K562 (cell line): ENCODE results near the gene SYNGR1. TPM values are rescaled to one million over a fixed set of nuclear protein-coding genes. Genes with fewer than 3 reads are reported as not detected.

Source experiments
- ATAC-seq: fragments of 200-7000 bp; cut with Tn5 transposase; 3 replicates; pipeline ENCODE4 v1.9.1; 2020; ENCODE audit warnings: moderate library complexity
- BruUV-seq: library from RNA; stranded (reverse); fragments of 400-500 nt; replicated peaks from 2 replicates; lab custom pipeline; 2021; lab: Mats Ljungman, UMichigan
- CTCF ChIA-PET: fragments of 300-600 bp; formaldehyde crosslinking; extraction: SDS; loops from one replicate; lab custom pipeline; 2021; ENCODE audit warnings: low intra/inter-chr PET ratio; lab: Yijun Ruan, JAX
- POLR2A ChIA-PET: fragments of 300-600, 350-650 bp; sonication (Branson Sonifier 250); formaldehyde crosslinking; extraction: SDS; loops from one replicate; lab custom pipeline; 2021; ENCODE audit warnings: antibody characterized with exemption, inconsistent platforms; lab: Yijun Ruan, JAX
- DNase-seq, 4 experiments: peaks; one replicate each; pipeline versions ENCODE4 v3.0.0 to v3.0.0-alpha.2; 2011 to 2018; ENCODE audit warnings: low spot score in 3 of 4, mixed read lengths in 3 of 4; ENCODE audit errors: extremely low read depth in 1 of 4
- FAIRE-seq: peaks from 2 replicates; lab custom pipeline; 2011; peaks lifted over from hg19 to GRCh38; lab: Jason Lieb, UNC
- H2AFZ ChIP-seq: 2 replicates; pipeline ENCODE4 v1.6.0; 2011; ENCODE audit warnings: low read depth, low read length, control low read depth, inconsistent platforms
- H3K27ac ChIP-seq: fragments of 200-600 bp; 3 replicates; pipeline ENCODE4 v1.8.0; 2011; ENCODE audit warnings: low read depth, mild to moderate bottlenecking, control low read depth, inconsistent platforms, low read length, moderate library complexity, mixed read lengths; ENCODE audit errors: extremely low read depth
- H3K27me3 ChIP-seq, 2 experiments: fragments of 300-600 bp in 1 of 2; 2 replicates in 1 of 2; 3 replicates in 1 of 2; pipeline versions ENCODE4 v1.6.0 to v1.8.0; 2011; ENCODE audit warnings: inconsistent platforms in 2 of 2, low read length in 2 of 2, mild to moderate bottlenecking in 1 of 2, mixed read lengths in 1 of 2, moderate library complexity in 1 of 2; ENCODE audit not compliant: control insufficient read depth in 2 of 2, insufficient read depth in 2 of 2
- H3K36me3 ChIP-seq: fragments of 300-600 bp; 3 replicates; pipeline ENCODE4 v1.8.0; 2011; ENCODE audit warnings: mild to moderate bottlenecking, low read length, inconsistent platforms; ENCODE audit not compliant: control insufficient read depth, insufficient read depth
- H3K4me1 ChIP-seq, 2 experiments: fragments of 200-600 bp in 1 of 2; replicated peaks in 1 of 2; 2 replicates in 1 of 2; 3 replicates in 1 of 2; pipeline versions ENCODE4 v1.5.1 to v1.8.0; 2011; ENCODE audit warnings: inconsistent platforms in 2 of 2, low read length in 2 of 2, mild to moderate bottlenecking in 1 of 2, mixed read lengths in 1 of 2, moderate library complexity in 1 of 2; ENCODE audit not compliant: control insufficient read depth in 2 of 2, insufficient read depth in 2 of 2
- H3K4me2 ChIP-seq: 2 replicates; pipeline ENCODE4 v1.6.1; 2011; ENCODE audit warnings: low read length, control low read depth, inconsistent platforms, mixed read lengths; ENCODE audit not compliant: insufficient read depth
- H3K4me3 ChIP-seq: fragments of 200-600 bp; sonication (generic), shearing (Covaris generic); 2 replicates; pipeline ENCODE4 v1.5.1; 2016; ENCODE audit warnings: control low read depth, inconsistent platforms
- H3K79me2 ChIP-seq: fragments of 200-600 bp; 3 replicates; pipeline ENCODE4 v1.8.0; 2011; ENCODE audit warnings: low read length, inconsistent platforms; ENCODE audit not compliant: control insufficient read depth, insufficient read depth
- H3K9ac ChIP-seq, 2 experiments: 2 replicates each; pipeline versions ENCODE4 v1.6.0 to v1.6.1; 2011; ENCODE audit warnings: low read depth in 2 of 2, low read length in 2 of 2, control low read depth in 1 of 2, inconsistent platforms in 1 of 2, mild to moderate bottlenecking in 1 of 2, mixed read lengths in 1 of 2; ENCODE audit not compliant: insufficient read depth in 1 of 2
- H3K9me1 ChIP-seq: one replicate; pipeline ENCODE4 v1.6.0; 2011; ENCODE audit warnings: inconsistent platforms, mild to moderate bottlenecking, low read length, moderate library complexity; ENCODE audit not compliant: control insufficient read depth, insufficient read depth
- H3K9me3 ChIP-seq: replicated peaks from 2 replicates; pipeline ENCODE4 v1.5.1; 2011; ENCODE audit warnings: low read depth, low read length, inconsistent platforms; ENCODE audit not compliant: control insufficient read depth, insufficient read depth
- H4K20me1 ChIP-seq: replicated peaks from 2 replicates; pipeline ENCODE4 v1.6.1; 2011; ENCODE audit warnings: low read length, inconsistent platforms, mixed read lengths; ENCODE audit not compliant: control insufficient read depth, insufficient read depth
- BMI1 ChIP-seq: fragments of 150-350 bp; IDR thresholded peaks from 2 replicates; pipeline ENCODE4 v1.6.1; 2014; ENCODE audit warnings: low read length
- CHD4 ChIP-seq: fragments of 200-600 bp; sonication (generic); IDR thresholded peaks from 3 replicates; pipeline ENCODE4 v1.6.1; 2012; ENCODE audit warnings: low read depth, mild to moderate bottlenecking, mixed read lengths, low read length, inconsistent platforms; ENCODE audit not compliant: insufficient read depth, insufficient replicate concordance, poor library complexity, severe bottlenecking
- ESRRA ChIP-seq: fragments of 450-650 bp; IDR thresholded peaks from 2 replicates; pipeline ENCODE4 v1.6.1; 2014; ENCODE audit warnings: low read depth, mild to moderate bottlenecking, moderate library complexity, borderline replicate concordance
- GATAD2B ChIP-seq: fragments of 450-650 bp; IDR thresholded peaks from 2 replicates; pipeline ENCODE4 v1.6.1; 2017; ENCODE audit warnings: mild to moderate bottlenecking, borderline replicate concordance
- RBM25 ChIP-seq: fragments of 200-400 bp; formaldehyde crosslinking; IDR thresholded peaks from 2 replicates; pipeline ENCODE4 v1.6.1; 2018; ENCODE audit warnings: low read length, low read depth, moderate library complexity; ENCODE audit not compliant: severe bottlenecking
- SMARCB1 ChIP-seq: IDR thresholded peaks from 2 replicates; pipeline ENCODE4 v1.6.1; 2011; ENCODE audit warnings: improper control_type of control experiment, low read depth; ENCODE audit not compliant: insufficient read length
- ZNF146 ChIP-seq: IDR thresholded peaks from one replicate; pipeline ENCODE4 v1.6.1; 2018; ENCODE audit warnings: missing compliant biosample characterization; ENCODE audit not compliant: unreplicated experiment
- ZNF561 ChIP-seq: fragments of 450-650 bp; formaldehyde crosslinking; conservative IDR thresholded peaks from 2 replicates; pipeline ENCODE4 v1.4.0; 2020; ENCODE audit warnings: mild to moderate bottlenecking, moderate library complexity
- WGBS: fragments of 100-300 bp; shearing (Covaris generic); methylation state at CpG from one replicate; pipeline ENCODE4 v1.1.6; 2016; ENCODE audit warnings: low coverage, mixed read lengths; ENCODE audit not compliant: insufficient coverage; ENCODE audit errors: missing lambda C conversion rate; 5-methylcytosine and 5-hydroxymethylcytosine counted together
- in situ Hi-C: fragments of 300-500 bp; cut with MboI; formaldehyde crosslinking; loops from 4 replicates; pipeline ENCODE4 v1.15.0; 2018; ENCODE audit warnings: inconsistent platforms, mixed read lengths
- intact Hi-C: fragments of 100-400 bp; cut with micrococcal nuclease; formaldehyde crosslinking; loops from 2 replicates; pipeline ENCODE4 v1.14.2; 2022
- polyA plus RNA-seq, 8 experiments: library from polyadenylated mRNA; depleted of rRNA in 4 of 8; stranded (reverse) in 5 of 8; unstranded in 3 of 8; fragments of >200 nt; fragmentation: Nextera tagmentation in 2 of 8; fragmentation: Illumina TruSeq in 1 of 8; extraction: Ambion mirVana in 2 of 8; extraction: Trizol in 1 of 8; gene quantifications; 2 replicates each; pipeline versions ENCODE4 v1.2.1 to v1.2.3, GENCODE V29; 2011 to 2014; ENCODE audit warnings: inconsistent platforms in 1 of 8, missing spikeins in 1 of 8
- total RNA-seq, 7 experiments: library from RNA; depleted of rRNA in 6 of 7; stranded (reverse); fragments of >200 nt in 6 of 7; fragmentation: Illumina TruSeq in 2 of 7; extraction: Trizol in 2 of 7; gene quantifications; 2 replicates each; pipeline versions ENCODE4 v1.2.1 to v1.2.3, GENCODE V29; 2011 to 2021; ENCODE audit warnings: low replicate concordance in 1 of 7
- TF ChIP-seq, protein P1 (sequence below), 2 experiments: fragments of 450-650 bp in 1 of 2; sonication (generic) in 1 of 2; formaldehyde crosslinking in 1 of 2; IDR thresholded peaks in 1 of 2; conservative IDR thresholded peaks in 1 of 2; 2 replicates each; pipeline versions ENCODE4 v1.6.1 to v1.8.1; 2016 to 2023; ENCODE audit warnings: mild to moderate bottlenecking in 2 of 2, moderate library complexity in 2 of 2, inconsistent platforms in 1 of 2, missing genetic modification reagents in 1 of 2
- TF ChIP-seq, protein P2 (sequence below): fragments of 450-650 bp; IDR thresholded peaks from 2 replicates; pipeline ENCODE4 v1.6.1; 2014; ENCODE audit warnings: low read depth, mild to moderate bottlenecking, moderate library complexity, borderline replicate concordance

The SYNGR1 gene
- total and polyA plus RNA-seq, 9 of the 15 experiments (the other 6 are each of a cell fraction or from before 2014, with no cell fraction given): 1.8 to 15.9 (median 5.5) TPM

DNA sequence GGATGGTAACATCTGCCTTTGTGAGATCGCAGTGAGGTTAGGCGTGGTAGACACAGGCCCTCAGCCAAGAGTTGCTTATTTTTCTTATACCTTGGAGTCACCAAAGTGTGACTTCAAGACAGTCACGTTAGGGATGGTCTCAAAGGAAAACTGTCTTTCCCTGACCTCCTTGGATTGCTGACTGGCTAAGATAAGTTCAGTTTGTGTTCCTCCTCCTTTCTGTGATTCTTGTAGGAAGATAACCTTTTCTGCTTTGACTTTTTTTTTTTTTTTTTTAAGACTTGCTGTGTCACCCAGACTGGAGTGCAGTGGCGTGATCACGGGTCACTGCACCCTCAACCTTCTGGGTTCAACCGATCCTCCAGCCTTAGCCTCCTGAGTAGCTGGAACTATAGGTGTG lies 72.9 kb downstream of the SYNGR1 start (continued):
- TF ChIP-seq, protein P1, sequence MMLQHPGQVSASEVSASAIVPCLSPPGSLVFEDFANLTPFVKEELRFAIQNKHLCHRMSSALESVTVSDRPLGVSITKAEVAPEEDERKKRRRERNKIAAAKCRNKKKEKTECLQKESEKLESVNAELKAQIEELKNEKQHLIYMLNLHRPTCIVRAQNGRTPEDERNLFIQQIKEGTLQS (IDR thresholded peaks at IDR 0.05): no peak
- TF ChIP-seq, protein P1 (CRISPR knock-in tag; conservative IDR thresholded peaks at IDR 0.05): no peak
- TF ChIP-seq ZNF561 (CRISPR knock-in tag): no peak
- TF ChIP-seq GATAD2B: no peak
- TF ChIP-seq CHD4: no peak
- no peak for TF ChIP-seq SMARCB1
- no peak for TF ChIP-seq ESRRA
- no peak for TF ChIP-seq BMI1

DNA sequence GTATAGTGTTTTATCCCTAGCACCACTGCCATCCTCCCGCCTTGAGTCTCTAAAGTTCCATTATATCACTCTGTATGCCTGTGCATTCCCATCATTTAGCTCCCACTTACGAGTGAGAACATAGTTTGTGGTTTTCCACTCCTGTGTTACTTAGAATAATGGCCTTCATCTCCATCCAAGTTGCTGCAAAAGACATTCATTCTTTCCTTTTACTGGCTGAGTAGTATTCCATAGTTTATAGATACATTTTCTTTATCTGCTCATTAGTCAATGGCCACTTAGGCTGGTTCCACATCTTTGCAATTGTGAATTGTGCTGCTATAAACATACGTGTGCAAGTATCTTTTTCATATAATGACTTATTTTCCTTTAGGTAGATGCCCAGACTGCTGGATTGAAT lies 74.2 kb downstream of the SYNGR1 start:
- H3K9me1 ChIP-seq: no peaks in the 10 kb centered on the region
- no peak overlapping the region for H3K27ac ChIP-seq
- no peaks in the 10 kb centered on the region for H4K20me1 ChIP-seq
- H2AFZ ChIP-seq: no peak overlapping the region
- in situ Hi-C loops: no loop called here
- POLR2A ChIA-PET: no interaction called here
- CTCF ChIA-PET: no interaction called here
- no peaks in the 10 kb centered on the region for H3K79me2 ChIP-seq
- BruUV-seq: no TSS peak
- TF ChIP-seq ZNF146 (CRISPR knock-in tag) (peak; percentile 71), RBM25 (peak; percentile 28)
- TF ChIP-seq, protein P2, sequence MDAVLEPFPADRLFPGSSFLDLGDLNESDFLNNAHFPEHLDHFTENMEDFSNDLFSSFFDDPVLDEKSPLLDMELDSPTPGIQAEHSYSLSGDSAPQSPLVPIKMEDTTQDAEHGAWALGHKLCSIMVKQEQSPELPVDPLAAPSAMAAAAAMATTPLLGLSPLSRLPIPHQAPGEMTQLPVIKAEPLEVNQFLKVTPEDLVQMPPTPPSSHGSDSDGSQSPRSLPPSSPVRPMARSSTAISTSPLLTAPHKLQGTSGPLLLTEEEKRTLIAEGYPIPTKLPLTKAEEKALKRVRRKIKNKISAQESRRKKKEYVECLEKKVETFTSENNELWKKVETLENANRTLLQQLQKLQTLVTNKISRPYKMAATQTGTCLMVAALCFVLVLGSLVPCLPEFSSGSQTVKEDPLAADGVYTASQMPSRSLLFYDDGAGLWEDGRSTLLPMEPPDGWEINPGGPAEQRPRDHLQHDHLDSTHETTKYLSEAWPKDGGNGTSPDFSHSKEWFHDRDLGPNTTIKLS: no peak
- H3K4me2 ChIP-seq: no peak overlapping the region
- DNase-seq (no peak), ATAC-seq (no peak), FAIRE-seq (no peak)
- H3K27me3 ChIP-seq: no peaks in the 10 kb centered on the region
- peaks cover 69% of the 10 kb centered on the region for H3K36me3 ChIP-seq
- peaks cover 3 to 19% of the 10 kb centered on the region in 2 experiments; a peak in 4 of 5 replicates for H3K4me1 ChIP-seq
- H3K9me3 ChIP-seq: no peaks in the 10 kb centered on the region
- no peak overlapping the region for H3K4me3 ChIP-seq
- H3K9ac ChIP-seq: no peak overlapping the region
- intact Hi-C loops: no loop called here
- WGBS: 90% methylated on average over 3 of the region's 3 CpGs
